ENCODE results near the gene TMEM131L.

Gene TMEM131L

GRCh38 chr4:153512162-153512852 lies 46.1 kb downstream of the TMEM131L start:
- Histone ChIP-seq H3K36me3 (ENCODE audit: control insufficient read depth in 4 of 4, insufficient read depth in 4 of 4, low read length in 3 of 4) (peaks cover 0 to 5% (median 2%) of the 10 kb centered on the region in 4 experiments), H3K27ac (ENCODE audit: insufficient read depth in 1 of 2, low read depth in 1 of 2, low read length in 2 of 2, poor library complexity in 1 of 2, severe bottlenecking in 2 of 2) (no peak overlapping the region), H3K4me3 (ENCODE audit: control insufficient read depth in 1 of 7, extremely low read depth in 1 of 7, insufficient read depth in 4 of 7, low read depth in 2 of 7, low read length in 6 of 7) (no peak overlapping the region), H3K4me1 (ENCODE audit: control extremely low read depth in 1 of 4, control insufficient read depth in 4 of 4, insufficient read depth in 4 of 4, low read length in 3 of 4) (no peaks in the 10 kb centered on the region), H3K27me3 (replicated peaks in 2 of 5; ENCODE audit: control insufficient read depth in 4 of 5, insufficient read depth in 5 of 5, low read length in 4 of 5) (no peaks in the 10 kb centered on the region), H3K9me3 (ENCODE audit: control extremely low read depth in 1 of 5, control insufficient read depth in 4 of 5, insufficient read depth in 2 of 5, low read depth in 1 of 5, low read length in 4 of 5) (peaks cover 0 to 3% (median 0%) of the 10 kb centered on the region in 5 experiments)
- ChIA-PET CTCF (interaction anchor here (1.1 kb wide), 1 partner anchor 14 kb away, joined by 3 read pairs; no protein-coding TSS in a partner anchor), POLR2A (no interaction called here)
- 100% methylated on average over 2 of the region's 7 CpGs for WGBS (ENCODE audit: insufficient coverage)
- no peak for DNase-seq

- ChIA-PET POLR2A (no interaction called here), CTCF (interaction anchor here (1.1 kb wide), 1 partner anchor 14 kb away, joined by 3 read pairs; no protein-coding TSS in a partner anchor)
- no peak for DNase-seq
- Histone ChIP-seq H3K27me3 (replicated peaks in 2 of 5; ENCODE audit: control insufficient read depth in 4 of 5, insufficient read depth in 5 of 5, low read length in 4 of 5) (no peaks in the 10 kb centered on the region), H3K4me1 (ENCODE audit: control extremely low read depth in 1 of 4, control insufficient read depth in 4 of 4, insufficient read depth in 4 of 4, low read length in 3 of 4) (no peaks in the 10 kb centered on the region), H3K4me3 (ENCODE audit: control insufficient read depth in 1 of 7, extremely low read depth in 1 of 7, insufficient read depth in 4 of 7, low read depth in 2 of 7, low read length in 6 of 7) (no peak overlapping the region), H3K27ac (ENCODE audit: insufficient read depth in 1 of 2, low read depth in 1 of 2, low read length in 2 of 2, poor library complexity in 1 of 2, severe bottlenecking in 2 of 2) (no peak overlapping the region), H3K9me3 (ENCODE audit: control extremely low read depth in 1 of 5, control insufficient read depth in 4 of 5, insufficient read depth in 2 of 5, low read depth in 1 of 5, low read length in 4 of 5) (peaks cover 0 to 3% (median 0%) of the 10 kb centered on the region in 5 experiments), H3K36me3 (ENCODE audit: control insufficient read depth in 4 of 4, insufficient read depth in 4 of 4, low read length in 3 of 4) (peaks cover 0 to 5% (median 2%) of the 10 kb centered on the region in 4 experiments)
- WGBS (ENCODE audit: insufficient coverage): no CpG with 5 or more reads among the region's 3 CpGs
Observed at GRCh38 chr4:153512952-153513500, 46.9 kb downstream of the TMEM131L start.

- peaks cover 0 to 3% (median 0%) of the 10 kb centered on the region in 5 experiments for H3K9me3 ChIP-seq (ENCODE audit: control extremely low read depth in 1 of 5, control insufficient read depth in 4 of 5, insufficient read depth in 2 of 5, low read depth in 1 of 5, low read length in 4 of 5)
- DNase-seq: no peak
- H3K4me3 ChIP-seq (ENCODE audit: control insufficient read depth in 1 of 7, extremely low read depth in 1 of 7, insufficient read depth in 4 of 7, low read depth in 2 of 7, low read length in 6 of 7): no peak overlapping the region
- ChIA-PET POLR2A (interaction anchor here (0.7 kb wide), 1 partner anchor 359 kb away, joined by 3 read pairs; no protein-coding TSS in a partner anchor), CTCF (interaction anchor here (1.1 kb wide), 1 partner anchor 15 kb away, joined by 3 read pairs; no protein-coding TSS in a partner anchor)
- peaks cover 0 to 5% (median 2%) of the 10 kb centered on the region in 4 experiments for H3K36me3 ChIP-seq (ENCODE audit: control insufficient read depth in 4 of 4, insufficient read depth in 4 of 4, low read length in 3 of 4)
- no peaks in the 10 kb centered on the region for H3K4me1 ChIP-seq (ENCODE audit: control extremely low read depth in 1 of 4, control insufficient read depth in 4 of 4, insufficient read depth in 4 of 4, low read length in 3 of 4)
- H3K27me3 ChIP-seq (replicated peaks in 2 of 5; ENCODE audit: control insufficient read depth in 4 of 5, insufficient read depth in 5 of 5, low read length in 4 of 5): no peaks in the 10 kb centered on the region
- no CpG with 5 or more reads among the region's 1 CpG for WGBS (ENCODE audit: insufficient coverage)
- H3K27ac ChIP-seq (ENCODE audit: insufficient read depth in 1 of 2, low read depth in 1 of 2, low read length in 2 of 2, poor library complexity in 1 of 2, severe bottlenecking in 2 of 2): no peak overlapping the region
Observed at GRCh38 chr4:153513596-153513995, 47.4 kb downstream of the TMEM131L start.

DNA sequence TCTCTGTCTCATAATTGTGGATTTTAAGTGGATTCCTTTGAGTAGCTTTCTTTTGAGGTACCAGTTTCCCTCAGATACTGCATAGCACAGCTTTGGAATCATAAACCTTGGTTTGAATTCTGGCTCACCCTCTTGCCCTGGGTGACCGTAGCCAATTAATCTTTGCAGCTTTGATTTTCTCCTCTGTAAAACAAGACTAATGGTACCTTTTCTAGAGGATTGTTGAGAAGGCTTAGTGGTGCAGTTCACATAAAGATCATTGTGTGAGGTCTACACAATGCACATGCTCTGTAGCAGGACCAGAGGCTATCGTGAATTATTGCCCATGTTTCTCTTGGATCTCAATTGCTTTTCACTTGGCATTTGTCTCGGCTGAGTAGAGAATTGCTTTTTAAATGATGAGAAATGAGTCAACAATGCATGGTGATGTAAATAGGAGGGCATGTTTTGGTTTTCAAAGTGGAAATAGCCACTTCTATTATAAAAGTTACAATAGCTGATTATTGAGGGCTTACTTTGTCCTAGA lies 47.9 kb downstream of the TMEM131L start:
- CTCF ChIA-PET: interaction anchor here (0.7 kb wide), 1 partner anchor 165 kb away, joined by 3 read pairs; no protein-coding TSS in a partner anchor
- no peaks in the 10 kb centered on the region for H3K4me1 ChIP-seq (ENCODE audit: control extremely low read depth in 1 of 4, control insufficient read depth in 4 of 4, insufficient read depth in 4 of 4, low read length in 3 of 4)
- no peak for DNase-seq
- no peaks in the 10 kb centered on the region for H3K27me3 ChIP-seq (replicated peaks in 2 of 5; ENCODE audit: control insufficient read depth in 4 of 5, insufficient read depth in 5 of 5, low read length in 4 of 5)
- H3K36me3 ChIP-seq (ENCODE audit: control insufficient read depth in 4 of 4, insufficient read depth in 4 of 4, low read length in 3 of 4): peaks cover 0 to 5% (median 2%) of the 10 kb centered on the region in 4 experiments
- H3K27ac ChIP-seq (ENCODE audit: insufficient read depth in 1 of 2, low read depth in 1 of 2, low read length in 2 of 2, poor library complexity in 1 of 2, severe bottlenecking in 2 of 2): no peak overlapping the region
- WGBS (ENCODE audit: insufficient coverage): 100% methylated on average over 1 of the region's 3 CpGs
- POLR2A ChIA-PET: interaction anchor here (0.7 kb wide), 1 partner anchor 359 kb away, joined by 3 read pairs; no protein-coding TSS in a partner anchor
- H3K4me3 ChIP-seq (ENCODE audit: control insufficient read depth in 1 of 7, extremely low read depth in 1 of 7, insufficient read depth in 4 of 7, low read depth in 2 of 7, low read length in 6 of 7): no peak overlapping the region
- H3K9me3 ChIP-seq (ENCODE audit: control extremely low read depth in 1 of 5, control insufficient read depth in 4 of 5, insufficient read depth in 2 of 5, low read depth in 1 of 5, low read length in 4 of 5): peaks cover 0 to 3% (median 0%) of the 10 kb centered on the region in 5 experiments

GRCh38 chr4:153514688-153515426 lies 48.7 kb downstream of the TMEM131L start:
- H3K27ac ChIP-seq (ENCODE audit: insufficient read depth in 1 of 2, low read depth in 1 of 2, low read length in 2 of 2, poor library complexity in 1 of 2, severe bottlenecking in 2 of 2): no peak overlapping the region
- CTCF ChIA-PET: interaction anchor here (0.7 kb wide), 1 partner anchor 166 kb away, joined by 3 read pairs; no protein-coding TSS in a partner anchor

DNA sequence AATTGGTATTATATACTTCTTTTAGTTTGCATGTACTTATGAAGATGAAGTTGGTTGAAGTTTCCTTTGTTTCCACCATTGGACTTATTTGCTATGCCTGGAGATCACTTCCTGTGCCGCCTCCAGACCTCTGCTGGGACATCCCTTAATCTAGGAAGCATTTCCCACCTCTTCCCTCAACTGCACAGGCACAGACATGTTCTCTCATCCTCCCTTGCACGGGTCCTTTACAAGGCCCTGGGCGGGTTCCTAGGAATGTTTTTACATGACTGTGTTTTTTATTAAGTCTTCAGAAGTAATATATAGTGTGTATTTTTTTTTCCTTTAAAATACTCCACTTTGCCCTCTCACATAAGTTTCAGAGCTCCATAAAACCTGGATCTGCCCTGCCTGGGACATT lies 51.0 kb downstream of the TMEM131L start:
- 86% methylated on average over 1 of the region's 3 CpGs for WGBS (ENCODE audit: insufficient coverage)
- Histone ChIP-seq H3K27ac (ENCODE audit: insufficient read depth in 1 of 2, low read depth in 1 of 2, low read length in 2 of 2, poor library complexity in 1 of 2, severe bottlenecking in 2 of 2) (no peak overlapping the region), H3K4me1 (ENCODE audit: control extremely low read depth in 1 of 4, control insufficient read depth in 4 of 4, insufficient read depth in 4 of 4, low read length in 3 of 4) (peaks cover 2 to 28% (median 9%) of the 10 kb centered on the region in 4 experiments), H3K4me3 (ENCODE audit: control insufficient read depth in 1 of 7, extremely low read depth in 1 of 7, insufficient read depth in 4 of 7, low read depth in 2 of 7, low read length in 6 of 7) (no peak overlapping the region), H3K9me3 (ENCODE audit: control extremely low read depth in 1 of 5, control insufficient read depth in 4 of 5, insufficient read depth in 2 of 5, low read depth in 1 of 5, low read length in 4 of 5) (no peaks in the 10 kb centered on the region), H3K27me3 (replicated peaks in 2 of 5; ENCODE audit: control insufficient read depth in 4 of 5, insufficient read depth in 5 of 5, low read length in 4 of 5) (no peaks in the 10 kb centered on the region), H3K36me3 (ENCODE audit: control insufficient read depth in 4 of 4, insufficient read depth in 4 of 4, low read length in 3 of 4) (peaks cover 0 to 5% (median 2%) of the 10 kb centered on the region in 4 experiments)
- CTCF ChIA-PET: no interaction called here
- no peak for DNase-seq
- POLR2A ChIA-PET: no interaction called here

More at GRCh38 chr4:153514688-153515426, 48.7 kb downstream of the TMEM131L start:
- Histone ChIP-seq H3K4me3 (ENCODE audit: control insufficient read depth in 1 of 7, extremely low read depth in 1 of 7, insufficient read depth in 4 of 7, low read depth in 2 of 7, low read length in 6 of 7) (no peak overlapping the region), H3K36me3 (ENCODE audit: control insufficient read depth in 4 of 4, insufficient read depth in 4 of 4, low read length in 3 of 4) (peaks cover 0 to 5% (median 2%) of the 10 kb centered on the region in 4 experiments), H3K9me3 (ENCODE audit: control extremely low read depth in 1 of 5, control insufficient read depth in 4 of 5, insufficient read depth in 2 of 5, low read depth in 1 of 5, low read length in 4 of 5) (peaks cover 0 to 3% (median 0%) of the 10 kb centered on the region in 5 experiments), H3K4me1 (ENCODE audit: control extremely low read depth in 1 of 4, control insufficient read depth in 4 of 4, insufficient read depth in 4 of 4, low read length in 3 of 4) (peaks cover 0 to 8% (median 4%) of the 10 kb centered on the region in 4 experiments), H3K27me3 (replicated peaks in 2 of 5; ENCODE audit: control insufficient read depth in 4 of 5, insufficient read depth in 5 of 5, low read length in 4 of 5) (no peaks in the 10 kb centered on the region)
- WGBS (ENCODE audit: insufficient coverage): over 99% methylated on average over 13 of the region's 15 CpGs
- no peak for DNase-seq
- POLR2A ChIA-PET: no interaction called here
